DOHH2 (cell line): ENCODE results near the gene SPTSSA.

Experiments
- H3F3A ChIP-seq: fragments of 200-600 bp; sonication (generic), shearing (Covaris generic); 2 replicates; pipeline ENCODE4 v1.6.0; 2016; ENCODE audit warnings: antibody characterized with exemption, mild to moderate bottlenecking; ENCODE audit not compliant: control insufficient read depth, insufficient read depth
- H3K27ac ChIP-seq: fragments of 200-600 bp; sonication (generic); 2 replicates; pipeline ENCODE4 v1.5.1; 2014; ENCODE audit warnings: low read depth, mild to moderate bottlenecking, low read length, moderate library complexity
- H3K27me3 ChIP-seq: fragments of 200-600 bp; sonication (generic); 2 replicates; pipeline ENCODE4 v1.6.1; 2014; ENCODE audit warnings: mild to moderate bottlenecking, low read length, mixed read lengths; ENCODE audit not compliant: control insufficient read depth
- H3K36me3 ChIP-seq: fragments of 200-600 bp; sonication (generic); 2 replicates; pipeline ENCODE4 v1.6.1; 2014; ENCODE audit warnings: mild to moderate bottlenecking, low read length, moderate library complexity, mixed read lengths; ENCODE audit not compliant: control insufficient read depth
- H3K4me1 ChIP-seq: fragments of 200-600 bp; sonication (generic); 2 replicates; pipeline ENCODE4 v1.6.1; 2014; ENCODE audit warnings: mild to moderate bottlenecking, low read length, mixed read lengths; ENCODE audit not compliant: control insufficient read depth
- H3K4me2 ChIP-seq: fragments of 200-600 bp; sonication (generic); 2 replicates; pipeline ENCODE4 v1.6.0; 2014; ENCODE audit warnings: mild to moderate bottlenecking, low read length, moderate library complexity
- H3K4me3 ChIP-seq: fragments of 200-600 bp; sonication (generic); 2 replicates; pipeline ENCODE4 v1.5.1; 2014; ENCODE audit warnings: mild to moderate bottlenecking, low read length, mixed read lengths
- H3K79me2 ChIP-seq: fragments of 200-600 bp; sonication (generic); 2 replicates; pipeline ENCODE4 v1.6.1; 2014; ENCODE audit warnings: mild to moderate bottlenecking, low read length, mixed read lengths; ENCODE audit not compliant: control insufficient read depth
- H3K9me2 ChIP-seq: fragments of 200-600 bp; sonication (generic); replicated peaks from 2 replicates; pipeline ENCODE4 v1.6.1; 2014; ENCODE audit warnings: mild to moderate bottlenecking, low read length, mixed read lengths; ENCODE audit not compliant: control insufficient read depth
- H3K9me3 ChIP-seq: fragments of 200-600 bp; sonication (generic); 2 replicates; pipeline ENCODE4 v1.6.1; 2014; ENCODE audit warnings: antibody characterized with exemption, low read length, mixed read lengths; ENCODE audit not compliant: control insufficient read depth, insufficient read depth
- H4K20me1 ChIP-seq: fragments of 200-600 bp; sonication (generic); 2 replicates; pipeline ENCODE4 v1.6.0; 2014; ENCODE audit warnings: low read depth, mild to moderate bottlenecking, antibody characterized with exemption, low read length, moderate library complexity; ENCODE audit not compliant: control insufficient read depth, insufficient read depth
- CTCF ChIP-seq: fragments of 200-600 bp; sonication (generic); IDR thresholded peaks from one replicate; pipeline ENCODE4 v1.5.1; 2014; ENCODE audit warnings: antibody characterized with exemption, mild to moderate bottlenecking, low read depth, low read length; ENCODE audit not compliant: poor library complexity, severe bottlenecking
- EZH2phosphoT487 ChIP-seq: fragments of 200-600 bp; sonication (generic); IDR thresholded peaks from 2 replicates; pipeline ENCODE4 v1.6.1; 2017; ENCODE audit warnings: borderline replicate concordance, mild to moderate bottlenecking, antibody characterized with exemption, low read length, moderate library complexity, mixed read lengths

Gene SPTSSA

DNA sequence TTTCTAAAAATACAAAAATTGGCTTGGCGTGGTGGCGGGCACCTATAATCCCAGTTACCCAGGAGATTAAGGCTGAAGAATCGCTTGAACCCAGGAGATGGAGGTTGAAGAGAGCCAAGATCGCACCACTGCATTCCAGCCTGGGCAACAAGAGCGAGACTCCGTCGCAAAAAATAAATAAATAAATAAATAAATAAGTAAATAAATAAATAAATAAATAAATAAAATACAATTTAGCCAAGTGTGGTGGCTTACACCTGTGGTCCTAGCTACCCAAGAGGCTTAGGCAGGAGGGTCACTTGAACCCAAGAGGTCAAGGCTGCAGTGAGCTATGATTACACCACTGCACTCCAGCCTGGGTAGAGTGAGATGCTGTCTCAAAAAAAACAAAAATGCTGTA lies 26.5 kb upstream of the SPTSSA start:
- H3K27ac ChIP-seq, result no peak overlapping the region
- H3K9me3 ChIP-seq, result no peaks in the 10 kb centered on the region
- no peaks in the 10 kb centered on the region for H3K36me3 ChIP-seq
- no peak overlapping the region for H3K4me2 ChIP-seq
- H3K79me2 ChIP-seq, result no peaks in the 10 kb centered on the region
- no peaks in the 10 kb centered on the region for H3F3A ChIP-seq
- TF ChIP-seq CTCF, result no peak
- no peak for TF ChIP-seq EZH2phosphoT487
- H3K4me1 ChIP-seq, result no peaks in the 10 kb centered on the region
- no peaks in the 10 kb centered on the region for H3K9me2 ChIP-seq
- H3K27me3 ChIP-seq, result no peaks in the 10 kb centered on the region
- no peak overlapping the region for H3K4me3 ChIP-seq
- H4K20me1 ChIP-seq, result no peaks in the 10 kb centered on the region

DNA sequence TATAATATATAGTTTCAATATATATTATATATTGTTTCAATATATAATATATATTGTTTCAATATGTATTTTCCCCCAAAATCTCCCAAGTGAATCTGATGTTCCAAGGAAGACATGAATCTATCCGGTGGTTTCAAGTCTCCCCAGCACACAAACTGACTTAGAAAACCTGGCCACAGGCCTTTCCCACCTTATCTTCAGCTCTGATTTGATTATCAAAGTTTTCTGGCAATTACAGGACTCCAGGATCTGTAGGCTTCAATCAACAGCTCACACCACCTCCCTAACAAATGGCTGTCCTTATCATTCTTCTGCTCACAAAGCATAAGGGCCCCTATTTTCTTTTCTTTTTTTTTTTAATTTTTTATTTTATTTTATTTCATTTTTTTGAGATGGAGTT lies 22.7 kb upstream of the SPTSSA start:
- Histone ChIP-seq H3K4me3 (no peak overlapping the region), H3K27ac (no peak overlapping the region), H3K9me3 (no peaks in the 10 kb centered on the region), H3K36me3 (no peaks in the 10 kb centered on the region), H3K79me2 (no peaks in the 10 kb centered on the region), H3F3A (no peaks in the 10 kb centered on the region), H3K4me1 (no peaks in the 10 kb centered on the region), H3K27me3 (no peaks in the 10 kb centered on the region), H3K4me2 (no peak overlapping the region), H4K20me1 (no peaks in the 10 kb centered on the region), H3K9me2 (no peaks in the 10 kb centered on the region)
- no peak for TF ChIP-seq CTCF
- TF ChIP-seq EZH2phosphoT487, result no peak

DNA sequence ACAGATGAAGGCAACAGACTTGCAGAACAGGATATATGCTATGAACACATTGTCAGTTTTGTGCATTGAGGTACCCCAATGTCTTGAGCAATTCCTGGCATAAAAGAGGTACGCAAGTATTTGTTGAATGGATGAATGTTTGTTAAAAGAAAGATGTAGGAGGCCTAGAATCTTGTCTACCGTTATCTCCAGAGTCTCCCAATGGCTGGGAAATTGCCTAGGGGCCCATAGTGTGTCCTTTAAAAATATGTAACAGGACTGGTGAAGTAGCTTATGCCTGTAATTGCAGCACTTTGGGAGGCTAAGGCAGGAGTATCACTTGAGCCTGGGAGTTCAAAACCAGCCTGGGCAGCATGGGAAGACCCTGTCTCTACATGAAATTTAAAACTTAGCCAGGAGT lies 20.4 kb upstream of the SPTSSA start:
- H3K27ac ChIP-seq, result no peak overlapping the region
- no peak overlapping the region for H3K4me3 ChIP-seq
- no peaks in the 10 kb centered on the region for H3K27me3 ChIP-seq
- TF ChIP-seq EZH2phosphoT487 (no peak), CTCF (no peak)
- H3K4me2 ChIP-seq, result no peak overlapping the region
- no peaks in the 10 kb centered on the region for H3F3A ChIP-seq
- no peaks in the 10 kb centered on the region for H3K4me1 ChIP-seq
- H4K20me1 ChIP-seq, result no peaks in the 10 kb centered on the region
- no peaks in the 10 kb centered on the region for H3K36me3 ChIP-seq
- H3K9me2 ChIP-seq, result no peaks in the 10 kb centered on the region
- no peaks in the 10 kb centered on the region for H3K79me2 ChIP-seq
- no peaks in the 10 kb centered on the region for H3K9me3 ChIP-seq

DNA sequence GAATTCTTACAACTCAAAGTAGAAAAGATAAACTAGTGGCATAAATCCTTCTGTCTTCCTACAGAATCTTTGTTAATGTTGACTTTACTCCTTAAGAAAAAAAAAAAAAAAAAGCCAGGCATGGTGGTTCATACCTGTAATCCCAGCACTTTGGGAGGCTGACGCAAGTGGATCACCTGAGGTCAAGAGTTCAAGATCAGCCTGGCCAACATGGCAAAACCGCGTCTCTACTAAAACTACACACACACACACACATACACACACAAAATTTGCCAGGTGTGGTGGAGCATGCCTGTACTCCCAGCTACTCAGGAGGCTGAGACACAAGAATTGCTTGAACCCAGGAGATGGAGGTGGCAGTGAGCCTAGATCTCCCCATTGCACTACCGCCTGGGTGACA lies 17.7 kb upstream of the SPTSSA start:
- H3K9me2 ChIP-seq, result no peaks in the 10 kb centered on the region
- H3K36me3 ChIP-seq, result no peaks in the 10 kb centered on the region

More for the DNA sequence above, 17.7 kb upstream of the SPTSSA start:
- Histone ChIP-seq H3K4me2 (no peak overlapping the region), H3K27ac (no peak overlapping the region), H3K79me2 (no peaks in the 10 kb centered on the region), H3K9me3 (no peaks in the 10 kb centered on the region), H4K20me1 (no peaks in the 10 kb centered on the region), H3F3A (no peaks in the 10 kb centered on the region), H3K4me3 (no peak overlapping the region), H3K27me3 (no peaks in the 10 kb centered on the region), H3K4me1 (no peaks in the 10 kb centered on the region)
- TF ChIP-seq CTCF (no peak), EZH2phosphoT487 (no peak)
